Nephron progenitor cell (in vitro differentiated cells): ENCODE results near the gene TPM2.
A peak's percentile ranks its signal among the peaks of the same experiment; 100 is the strongest.

Source experiments
- DNase-seq: peaks from one replicate; pipeline ENCODE4 v3.0.0; 2021
- H3K27ac Mint-ChIP-seq: 2 replicates; pipeline ENCODE4 v1.8.0; 2021; ENCODE audit warnings: mild to moderate bottlenecking, moderate library complexity, mixed read lengths
- H3K27me3 Mint-ChIP-seq: 2 replicates; pipeline ENCODE4 v1.8.0; 2021; ENCODE audit warnings: mild to moderate bottlenecking, low read depth, mixed read lengths; ENCODE audit not compliant: poor library complexity
- H3K36me3 Mint-ChIP-seq: 2 replicates; pipeline ENCODE4 v1.8.0; 2021; ENCODE audit warnings: low read depth, mixed read lengths
- H3K4me1 Mint-ChIP-seq: 2 replicates; pipeline ENCODE4 v1.8.0; 2021; ENCODE audit warnings: mixed read lengths
- H3K4me3 Mint-ChIP-seq: 2 replicates; pipeline ENCODE4 v1.8.0; 2021; ENCODE audit warnings: mild to moderate bottlenecking, moderate library complexity, mixed read lengths
- H3K9me3 Mint-ChIP-seq: 2 replicates; pipeline ENCODE4 v1.8.0; 2021; ENCODE audit warnings: mild to moderate bottlenecking, moderate library complexity, mixed read lengths
- TF ChIP-seq, protein P1 (sequence below): fragments of 200-600 bp; sonication (generic); IDR thresholded peaks from 2 replicates; pipeline ENCODE4 v1.5.0; 2021; ENCODE audit warnings: antibody characterized with exemption

Gene TPM2

DNA sequence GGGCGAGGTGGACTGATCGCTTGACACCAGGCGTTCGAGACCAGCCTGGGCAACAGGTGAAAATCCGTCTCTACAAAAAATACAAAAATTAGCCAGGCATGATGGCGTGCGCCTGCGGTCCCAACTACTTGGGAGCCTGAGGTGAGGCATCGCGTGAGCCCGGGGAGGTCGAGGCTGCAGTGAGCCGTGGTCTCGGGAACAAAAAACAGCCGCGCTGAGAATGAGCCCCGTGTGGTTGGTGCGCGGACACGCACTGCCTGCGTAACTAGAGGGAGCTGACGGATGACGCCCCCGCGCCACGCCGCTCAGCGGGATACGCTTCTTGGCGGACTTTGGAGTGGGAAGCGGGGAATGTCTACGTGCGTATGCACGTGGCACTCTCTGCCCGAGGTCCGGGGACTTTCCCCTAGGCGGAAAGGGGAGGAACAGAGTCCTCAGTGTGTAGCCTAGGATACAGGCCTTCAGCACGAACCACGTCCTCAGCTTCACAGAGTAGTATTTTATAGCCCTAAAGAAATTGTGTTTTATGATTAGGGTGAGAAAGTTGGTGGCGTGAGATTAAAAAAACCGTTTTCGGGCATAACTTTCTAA is 32.1 kb downstream of the TPM2 start, which contains the start of gene RMRP:
Gene RMRP, minus strand, starts transcription at position 474 of the 591 bp plus-strand sequence.
- peak within 1 kb of the TSS; percentile 100 for H3K27ac Mint-ChIP-seq
- peaks cover 20% of the 10 kb centered on the region for H3K27me3 Mint-ChIP-seq
- TF ChIP-seq, protein P1, sequence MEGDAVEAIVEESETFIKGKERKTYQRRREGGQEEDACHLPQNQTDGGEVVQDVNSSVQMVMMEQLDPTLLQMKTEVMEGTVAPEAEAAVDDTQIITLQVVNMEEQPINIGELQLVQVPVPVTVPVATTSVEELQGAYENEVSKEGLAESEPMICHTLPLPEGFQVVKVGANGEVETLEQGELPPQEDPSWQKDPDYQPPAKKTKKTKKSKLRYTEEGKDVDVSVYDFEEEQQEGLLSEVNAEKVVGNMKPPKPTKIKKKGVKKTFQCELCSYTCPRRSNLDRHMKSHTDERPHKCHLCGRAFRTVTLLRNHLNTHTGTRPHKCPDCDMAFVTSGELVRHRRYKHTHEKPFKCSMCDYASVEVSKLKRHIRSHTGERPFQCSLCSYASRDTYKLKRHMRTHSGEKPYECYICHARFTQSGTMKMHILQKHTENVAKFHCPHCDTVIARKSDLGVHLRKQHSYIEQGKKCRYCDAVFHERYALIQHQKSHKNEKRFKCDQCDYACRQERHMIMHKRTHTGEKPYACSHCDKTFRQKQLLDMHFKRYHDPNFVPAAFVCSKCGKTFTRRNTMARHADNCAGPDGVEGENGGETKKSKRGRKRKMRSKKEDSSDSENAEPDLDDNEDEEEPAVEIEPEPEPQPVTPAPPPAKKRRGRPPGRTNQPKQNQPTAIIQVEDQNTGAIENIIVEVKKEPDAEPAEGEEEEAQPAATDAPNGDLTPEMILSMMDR = no peak
- DNase-seq = peak; percentile 93
- peaks cover 25% of the 10 kb centered on the region for H3K36me3 Mint-ChIP-seq
- H3K9me3 Mint-ChIP-seq = peaks cover 4% of the 10 kb centered on the region
- peaks cover 50% of the 10 kb centered on the region for H3K4me1 Mint-ChIP-seq
- H3K4me3 Mint-ChIP-seq = peak within 1 kb of the TSS; percentile 86

DNA sequence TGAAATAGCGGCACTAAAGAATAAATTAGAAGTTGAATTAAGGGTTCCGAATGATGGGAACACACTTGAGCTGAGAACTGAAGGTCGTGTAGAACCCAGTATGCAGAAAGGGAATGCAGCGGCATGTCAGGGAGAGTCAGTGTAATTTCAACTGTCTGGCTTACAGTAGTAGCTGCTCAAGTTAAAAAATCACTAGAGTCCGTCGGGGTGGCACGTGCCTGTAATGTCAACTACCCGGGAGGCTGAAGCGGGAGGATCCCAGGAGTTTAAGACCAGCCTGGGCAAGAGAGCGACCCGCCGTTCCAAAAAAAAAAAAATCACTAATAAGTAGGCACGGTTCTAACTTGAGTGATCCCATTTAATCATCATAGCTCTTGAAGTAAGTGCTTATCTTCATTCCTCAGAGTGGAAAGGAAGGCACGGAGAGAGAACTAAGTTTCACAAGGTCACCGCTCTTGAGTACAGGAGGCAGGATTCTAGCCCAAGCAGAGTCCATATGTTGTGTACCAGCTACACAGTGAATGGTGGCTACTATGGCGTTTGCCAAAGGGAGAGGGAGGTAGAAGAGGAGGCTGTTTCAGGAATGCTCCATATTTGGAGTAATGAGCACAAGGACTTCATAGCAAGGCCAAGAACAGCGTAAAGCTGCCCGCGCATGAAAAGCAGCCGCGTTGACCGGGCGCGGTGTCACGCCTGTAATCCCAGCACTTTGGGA is 32.7 kb downstream of the TPM2 start:
- DNase-seq = no peak
- TF ChIP-seq, protein P1 = no peak
- peaks cover 20% of the 10 kb centered on the region for H3K36me3 Mint-ChIP-seq
- H3K27ac Mint-ChIP-seq = peak overlapping the region; percentile 100
- peaks cover 20% of the 10 kb centered on the region for H3K27me3 Mint-ChIP-seq
- peaks cover 4% of the 10 kb centered on the region for H3K9me3 Mint-ChIP-seq
- H3K4me3 Mint-ChIP-seq = peak overlapping the region; percentile 84
- H3K4me1 Mint-ChIP-seq = peaks cover 44% of the 10 kb centered on the region

DNA sequence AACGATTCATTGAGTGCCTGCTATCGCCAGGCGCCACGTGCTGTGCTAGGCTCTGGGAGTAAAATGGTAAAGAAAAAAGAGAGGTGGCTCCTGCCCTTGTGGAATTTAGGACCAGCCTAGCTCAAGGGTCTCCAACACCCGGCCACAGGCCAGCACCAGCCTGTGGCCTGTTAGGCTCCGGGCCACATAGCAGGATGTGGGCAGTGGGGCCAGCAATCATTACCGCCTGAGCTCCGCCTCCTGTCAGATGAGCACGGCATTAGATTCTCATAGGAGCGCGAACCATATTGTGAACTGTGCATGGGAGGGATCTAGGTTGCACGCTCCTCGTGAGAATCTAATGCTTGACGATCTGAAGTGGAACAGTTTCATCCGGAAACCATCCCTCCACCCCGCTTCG is 33.4 kb downstream of the TPM2 start:
- Mint-ChIP-seq H3K4me1 (peaks cover 40% of the 10 kb centered on the region), H3K36me3 (peaks cover 16% of the 10 kb centered on the region), H3K4me3 (peak overlapping the region; percentile 84), H3K27ac (no peak overlapping the region), H3K9me3 (peaks cover 4% of the 10 kb centered on the region), H3K27me3 (peaks cover 20% of the 10 kb centered on the region)
- DNase-seq = no peak
- TF ChIP-seq, protein P1 = no peak

DNA sequence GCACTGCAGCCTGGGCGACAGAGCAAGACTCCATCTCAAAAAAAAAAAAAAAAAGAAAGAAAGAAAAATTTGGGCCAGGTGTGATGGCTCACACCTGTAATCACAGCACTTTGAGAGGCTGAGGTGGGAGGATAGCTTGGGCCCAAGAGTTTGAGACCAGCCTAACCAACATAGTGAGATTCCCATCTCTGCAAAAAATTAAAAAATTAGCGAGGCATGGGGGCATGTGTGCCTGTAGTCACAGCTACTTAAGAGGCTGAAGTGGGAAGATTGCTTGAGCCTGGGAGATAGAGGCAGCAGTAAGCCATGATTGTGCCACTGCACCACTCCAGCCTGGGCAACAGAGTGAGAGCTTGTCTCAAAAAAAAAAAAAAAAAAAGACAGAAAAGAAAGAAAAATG is 36.1 kb downstream of the TPM2 start:
- DNase-seq = no peak
- H3K9me3 Mint-ChIP-seq = peaks cover 4% of the 10 kb centered on the region
- H3K4me1 Mint-ChIP-seq = peaks cover 26% of the 10 kb centered on the region
- TF ChIP-seq, protein P1 = no peak
- no peak overlapping the region for H3K27ac Mint-ChIP-seq
- peaks cover 20% of the 10 kb centered on the region for H3K27me3 Mint-ChIP-seq
- H3K36me3 Mint-ChIP-seq = no peaks in the 10 kb centered on the region
- H3K4me3 Mint-ChIP-seq = no peak overlapping the region

DNA sequence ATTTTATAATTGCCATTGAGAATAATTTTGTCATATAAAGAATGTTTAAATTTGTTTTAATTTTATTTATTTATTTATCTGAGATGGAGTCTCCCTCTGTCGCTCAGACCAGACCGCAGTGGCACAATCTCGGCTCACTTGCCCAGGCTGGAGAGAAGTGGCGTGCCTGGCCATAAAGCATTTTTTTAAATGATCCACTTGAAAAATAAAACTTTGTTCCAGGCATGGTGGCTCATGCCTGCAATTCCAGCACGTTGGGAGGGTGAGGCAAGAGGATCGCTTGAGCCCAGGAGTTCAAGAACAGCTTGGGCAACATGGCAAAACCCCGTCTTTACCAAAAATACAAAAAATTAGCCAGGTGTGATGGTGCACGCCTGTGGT is 36.9 kb downstream of the TPM2 start:
- H3K27me3 Mint-ChIP-seq = peaks cover 16% of the 10 kb centered on the region
- no peak overlapping the region for H3K27ac Mint-ChIP-seq
- TF ChIP-seq, protein P1 = no peak

More for the DNA sequence above, 36.9 kb downstream of the TPM2 start:
- peaks cover 2% of the 10 kb centered on the region for H3K9me3 Mint-ChIP-seq
- H3K4me1 Mint-ChIP-seq = peaks cover 34% of the 10 kb centered on the region
- H3K36me3 Mint-ChIP-seq = no peaks in the 10 kb centered on the region
- no peak overlapping the region for H3K4me3 Mint-ChIP-seq
- DNase-seq = no peak
